HCT116 (cell line): ENCODE results near the gene ZNF423. TPM values are rescaled to one million over a fixed set of nuclear protein-coding genes. Genes with fewer than 3 reads are reported as not detected.

Source experiments
- ATAC-seq: fragments of 200-7000 bp; cut with Tn5 transposase; 2 replicates; pipeline ENCODE4 v1.9.1; 2020; ENCODE audit warnings: mild to moderate bottlenecking, moderate library complexity
- BruUV-seq: library from RNA; stranded (reverse); fragments of 400-500 nt; replicated peaks from 2 replicates; lab custom pipeline; 2021; lab: Mats Ljungman, UMichigan
- CTCF ChIA-PET: fragments of 300-600 bp; sonication (Branson Sonifier 250); formaldehyde crosslinking; loops from one replicate; lab custom pipeline; 2021; ENCODE audit warnings: antibody characterized with exemption; lab: Charles Lee
- POLR2A ChIA-PET: fragments of 300-600, 350-600 bp; sonication (Branson Sonifier 250); formaldehyde crosslinking; loops from one replicate; lab custom pipeline; 2021; ENCODE audit warnings: antibody characterized with exemption; lab: Charles Lee
- RAD21 ChIA-PET, 2 experiments: fragments of 300-600 bp; sonication (Branson Sonifier 250); formaldehyde crosslinking; loops; one replicate each; lab custom pipeline; 2023; ENCODE audit warnings: low total read pairs in 2 of 2; ENCODE audit not compliant: uncharacterized antibody in 2 of 2, unreplicated experiment in 2 of 2, low non-redundant PET in 1 of 2; lab: Charles Lee
- DNase-seq: peaks from one replicate; pipeline ENCODE4 v3.0.0-alpha.2; 2010; ENCODE audit warnings: low read depth, low spot score
- H2AFZ ChIP-seq: fragments of 200-600 bp; shearing (Covaris generic), sonication (generic); 2 replicates; pipeline ENCODE4 v1.6.1; 2017; ENCODE audit warnings: low read depth, mixed run types, mixed read lengths, antibody characterized with exemption, low read length; ENCODE audit not compliant: poor library complexity, severe bottlenecking
- H3K27ac ChIP-seq: 2 replicates; pipeline ENCODE4 v1.5.1; 2012; ENCODE audit warnings: low read depth, low read length
- H3K27me3 ChIP-seq: fragments of 200-600 bp; sonication (generic); 2 replicates; pipeline ENCODE4 v1.6.1; 2016; ENCODE audit warnings: mixed run types, low read length, mixed read lengths; ENCODE audit not compliant: insufficient read depth
- H3K36me3 ChIP-seq, 2 experiments: fragments of 200-500 bp in 1 of 2; fragments of 200-600 bp in 1 of 2; sonication (Bioruptor generic) in 1 of 2; sonication (generic) in 1 of 2; 2 replicates each; pipeline versions ENCODE4 v1.5.1 to v1.6.1; 2014 to 2016; ENCODE audit warnings: low read length in 2 of 2, inconsistent platforms in 1 of 2, mixed read lengths in 1 of 2, mixed run types in 1 of 2; ENCODE audit not compliant: insufficient read depth in 2 of 2, control insufficient read depth in 1 of 2
- H3K4me1 ChIP-seq, 2 experiments: fragments of 200-600 bp in 1 of 2; sonication (generic) in 1 of 2; 2 replicates each; pipeline versions ENCODE4 v1.5.1 to v1.6.1; 2012 to 2017; ENCODE audit warnings: low read length in 2 of 2, inconsistent platforms in 1 of 2, mild to moderate bottlenecking in 1 of 2, mixed read lengths in 1 of 2, mixed run types in 1 of 2, moderate library complexity in 1 of 2; ENCODE audit not compliant: insufficient read depth in 2 of 2, control insufficient read depth in 1 of 2
- H3K4me2 ChIP-seq: fragments of 200-600 bp; sonication (generic); 2 replicates; pipeline ENCODE4 v1.6.1; 2017; ENCODE audit warnings: mixed run types, low read length, mixed read lengths
- H3K4me3 ChIP-seq, 2 experiments: fragments of 200-600 bp in 1 of 2; sonication (generic) in 1 of 2; replicated peaks in 1 of 2; 2 replicates each; pipeline ENCODE4 v1.5.1; 2011 to 2016; ENCODE audit warnings: low read length in 2 of 2, control low read depth in 1 of 2, low read depth in 1 of 2, mild to moderate bottlenecking in 1 of 2, mixed read lengths in 1 of 2, mixed run types in 1 of 2
- H3K79me2 ChIP-seq: fragments of 200-600 bp; sonication (generic); 2 replicates; pipeline ENCODE4 v1.6.1; 2017; ENCODE audit warnings: mild to moderate bottlenecking, mixed run types, low read length, moderate library complexity, mixed read lengths; ENCODE audit not compliant: insufficient read depth
- H3K9ac ChIP-seq: fragments of 200-600 bp; sonication (generic); 2 replicates; pipeline ENCODE4 v1.6.1; 2016; ENCODE audit warnings: low read length, mixed read lengths
- H3K9me2 ChIP-seq: fragments of 200-600 bp; sonication (generic), shearing (Covaris generic); 2 replicates; pipeline ENCODE4 v1.6.1; 2017; ENCODE audit warnings: mixed run types, mild to moderate bottlenecking, moderate library complexity; ENCODE audit not compliant: insufficient read depth
- H3K9me3 ChIP-seq, 2 experiments: fragments of 200-500 bp in 1 of 2; fragments of 200-600 bp in 1 of 2; sonication (Bioruptor generic) in 1 of 2; sonication (generic) in 1 of 2; 2 replicates each; pipeline ENCODE4 v1.6.1; 2014 to 2017; ENCODE audit warnings: low read length in 2 of 2, mixed read lengths in 2 of 2, inconsistent platforms in 1 of 2, low read depth in 1 of 2, mild to moderate bottlenecking in 1 of 2, mixed run types in 1 of 2, moderate library complexity in 1 of 2; ENCODE audit not compliant: control insufficient read depth in 1 of 2, insufficient read depth in 1 of 2
- H4K20me1 ChIP-seq: fragments of 200-600 bp; sonication (generic), shearing (Covaris generic); 2 replicates; pipeline ENCODE4 v1.6.1; 2017; ENCODE audit warnings: mixed run types, mild to moderate bottlenecking, moderate library complexity; ENCODE audit not compliant: insufficient read depth
- CEBPB ChIP-seq: IDR thresholded peaks from 2 replicates; pipeline ENCODE4 v1.6.1; 2012; ENCODE audit warnings: low read depth
- EZH2phosphoT487 ChIP-seq: fragments of 200-600 bp; IDR thresholded peaks from 2 replicates; pipeline ENCODE4 v1.6.1; 2018; ENCODE audit warnings: antibody characterized with exemption, borderline replicate concordance
- JUND ChIP-seq: IDR thresholded peaks from 2 replicates; pipeline ENCODE4 v1.6.1; 2012
- POLR2A ChIP-seq: IDR thresholded peaks from 2 replicates; pipeline ENCODE4 v1.7.0; 2011; ENCODE audit warnings: borderline replicate concordance; ENCODE audit not compliant: insufficient read depth, insufficient read length; ENCODE audit errors: extremely low read depth
- POLR2AphosphoS5 ChIP-seq: IDR thresholded peaks from 2 replicates; pipeline ENCODE4 v1.6.1; 2011; ENCODE audit warnings: mild to moderate bottlenecking, low read depth, low read length, moderate library complexity
- RAD21 ChIP-seq: IDR thresholded peaks from 2 replicates; pipeline ENCODE4 v1.6.1; 2012; ENCODE audit warnings: low read depth, mild to moderate bottlenecking
- SP1 ChIP-seq: IDR thresholded peaks from 2 replicates; pipeline ENCODE4 v1.6.1; 2012; ENCODE audit warnings: low read depth
- SRF ChIP-seq: IDR thresholded peaks from 2 replicates; pipeline ENCODE4 v1.6.1; 2012; ENCODE audit warnings: low read depth
- intact Hi-C: fragments of 100-400 bp; cut with micrococcal nuclease; formaldehyde crosslinking; loops from 2 replicates; pipeline ENCODE4 v1.10.0; 2022
- total RNA-seq: library from RNA; stranded (reverse); gene quantifications from one replicate; pipeline ENCODE4 v1.2.1, GENCODE V29; 2021; ENCODE audit not compliant: unreplicated experiment
- TF ChIP-seq, protein P1 (sequence below): IDR thresholded peaks from 2 replicates; pipeline ENCODE4 v1.6.1; 2012; ENCODE audit warnings: low read depth
- TF ChIP-seq, protein P2 (sequence below), 3 experiments: fragments of 200-600 bp in 1 of 3; sonication (generic) in 1 of 3; IDR thresholded peaks in 2 of 3; conservative IDR thresholded peaks in 1 of 3; 2 replicates each; pipeline ENCODE4 v1.5.1; 2012 to 2017; ENCODE audit warnings: low read depth in 2 of 3, low read length in 2 of 3, antibody characterized with exemption in 1 of 3, borderline replicate concordance in 1 of 3, control low read depth in 1 of 3, mild to moderate bottlenecking in 1 of 3, mixed read lengths in 1 of 3, mixed run types in 1 of 3, moderate library complexity in 1 of 3; ENCODE audit not compliant: insufficient read depth in 1 of 3

Gene ZNF423
- total RNA-seq, 1 experiment from 2014 or later, result 0.22 TPM

DNA sequence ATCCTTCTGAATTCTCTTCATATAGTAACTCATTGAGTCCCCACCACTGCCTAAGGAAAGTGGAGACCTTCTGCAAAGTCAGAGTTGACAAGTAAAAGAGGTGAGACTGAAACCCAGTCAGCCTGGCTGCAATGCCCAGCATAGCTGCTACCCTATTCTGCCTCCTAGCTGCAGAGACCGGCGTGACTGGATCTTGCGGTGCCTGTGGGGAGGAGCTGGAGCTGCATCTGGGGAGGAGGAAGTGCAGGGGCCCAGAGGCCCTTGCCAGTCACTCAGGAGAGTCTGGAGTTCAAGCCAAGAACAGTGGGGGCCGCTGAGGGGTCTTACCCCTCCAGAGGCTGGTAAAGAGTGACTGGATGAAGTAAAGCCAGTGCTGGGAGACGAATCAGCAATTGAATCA lies 35.0 kb upstream of the ZNF423 start:
- Histone ChIP-seq H4K20me1 (no peaks in the 10 kb centered on the region), H3K36me3 (no peaks in the 10 kb centered on the region), H3K4me2 (no peak overlapping the region), H3K27me3 (no peaks in the 10 kb centered on the region), H3K27ac (no peak overlapping the region), H2AFZ (no peak overlapping the region), H3K4me3 (no peak overlapping the region), H3K9me3 (peaks cover 0 to 6% of the 10 kb centered on the region in 2 experiments; a peak in 1 of 4 replicates), H3K4me1 (no peaks in the 10 kb centered on the region), H3K79me2 (no peaks in the 10 kb centered on the region), H3K9me2 (no peaks in the 10 kb centered on the region), H3K9ac (no peak overlapping the region)
- TF ChIP-seq JUND, result no peak
- TF ChIP-seq, protein P1, sequence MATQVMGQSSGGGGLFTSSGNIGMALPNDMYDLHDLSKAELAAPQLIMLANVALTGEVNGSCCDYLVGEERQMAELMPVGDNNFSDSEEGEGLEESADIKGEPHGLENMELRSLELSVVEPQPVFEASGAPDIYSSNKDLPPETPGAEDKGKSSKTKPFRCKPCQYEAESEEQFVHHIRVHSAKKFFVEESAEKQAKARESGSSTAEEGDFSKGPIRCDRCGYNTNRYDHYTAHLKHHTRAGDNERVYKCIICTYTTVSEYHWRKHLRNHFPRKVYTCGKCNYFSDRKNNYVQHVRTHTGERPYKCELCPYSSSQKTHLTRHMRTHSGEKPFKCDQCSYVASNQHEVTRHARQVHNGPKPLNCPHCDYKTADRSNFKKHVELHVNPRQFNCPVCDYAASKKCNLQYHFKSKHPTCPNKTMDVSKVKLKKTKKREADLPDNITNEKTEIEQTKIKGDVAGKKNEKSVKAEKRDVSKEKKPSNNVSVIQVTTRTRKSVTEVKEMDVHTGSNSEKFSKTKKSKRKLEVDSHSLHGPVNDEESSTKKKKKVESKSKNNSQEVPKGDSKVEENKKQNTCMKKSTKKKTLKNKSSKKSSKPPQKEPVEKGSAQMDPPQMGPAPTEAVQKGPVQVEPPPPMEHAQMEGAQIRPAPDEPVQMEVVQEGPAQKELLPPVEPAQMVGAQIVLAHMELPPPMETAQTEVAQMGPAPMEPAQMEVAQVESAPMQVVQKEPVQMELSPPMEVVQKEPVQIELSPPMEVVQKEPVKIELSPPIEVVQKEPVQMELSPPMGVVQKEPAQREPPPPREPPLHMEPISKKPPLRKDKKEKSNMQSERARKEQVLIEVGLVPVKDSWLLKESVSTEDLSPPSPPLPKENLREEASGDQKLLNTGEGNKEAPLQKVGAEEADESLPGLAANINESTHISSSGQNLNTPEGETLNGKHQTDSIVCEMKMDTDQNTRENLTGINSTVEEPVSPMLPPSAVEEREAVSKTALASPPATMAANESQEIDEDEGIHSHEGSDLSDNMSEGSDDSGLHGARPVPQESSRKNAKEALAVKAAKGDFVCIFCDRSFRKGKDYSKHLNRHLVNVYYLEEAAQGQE, result no peak
- TF ChIP-seq CEBPB, result no peak
- no peak for TF ChIP-seq SP1
- no peak for TF ChIP-seq POLR2AphosphoS5
- TF ChIP-seq SRF, result no peak
- TF ChIP-seq RAD21, result 0 out of 2 replicates have a peak, but pooled peaks have one; percentile 14
- TF ChIP-seq EZH2phosphoT487, result no peak
- TF ChIP-seq, protein P2, sequence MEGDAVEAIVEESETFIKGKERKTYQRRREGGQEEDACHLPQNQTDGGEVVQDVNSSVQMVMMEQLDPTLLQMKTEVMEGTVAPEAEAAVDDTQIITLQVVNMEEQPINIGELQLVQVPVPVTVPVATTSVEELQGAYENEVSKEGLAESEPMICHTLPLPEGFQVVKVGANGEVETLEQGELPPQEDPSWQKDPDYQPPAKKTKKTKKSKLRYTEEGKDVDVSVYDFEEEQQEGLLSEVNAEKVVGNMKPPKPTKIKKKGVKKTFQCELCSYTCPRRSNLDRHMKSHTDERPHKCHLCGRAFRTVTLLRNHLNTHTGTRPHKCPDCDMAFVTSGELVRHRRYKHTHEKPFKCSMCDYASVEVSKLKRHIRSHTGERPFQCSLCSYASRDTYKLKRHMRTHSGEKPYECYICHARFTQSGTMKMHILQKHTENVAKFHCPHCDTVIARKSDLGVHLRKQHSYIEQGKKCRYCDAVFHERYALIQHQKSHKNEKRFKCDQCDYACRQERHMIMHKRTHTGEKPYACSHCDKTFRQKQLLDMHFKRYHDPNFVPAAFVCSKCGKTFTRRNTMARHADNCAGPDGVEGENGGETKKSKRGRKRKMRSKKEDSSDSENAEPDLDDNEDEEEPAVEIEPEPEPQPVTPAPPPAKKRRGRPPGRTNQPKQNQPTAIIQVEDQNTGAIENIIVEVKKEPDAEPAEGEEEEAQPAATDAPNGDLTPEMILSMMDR (IDR thresholded peaks at IDR 0.05 in 2 of 3, conservative IDR thresholded peaks at IDR 0.05 in 1 of 3; ENCODE audit: borderline replicate concordance in 1 of 3, insufficient read depth in 1 of 3, low read depth in 2 of 3, low read length in 2 of 3), result peak in 2 of 3 experiments; percentile 36 to 41; a peak in 3 of 6 replicates
- no peak for TF ChIP-seq POLR2A
- ChIA-PET RAD21 (no interaction called here), CTCF (interaction anchor here (2.8 kb wide), 1 partner anchor 14 kb away, joined by 13 read pairs; no protein-coding TSS in a partner anchor), POLR2A (no interaction called here)
- ATAC-seq, result peak; percentile 77
- no peak for DNase-seq
- no TSS peak for BruUV-seq
- intact Hi-C loops, result no loop called here
